ELF-1 (cell line): ENCODE data around the gene OR8S1.

ENCODE experiments used
- DNase-seq: peaks from one replicate; pipeline ENCODE4 v3.0.0-alpha.2; 2016; ENCODE audit warnings: low read depth, low spot score

OR8S1 gene

GRCh38 chr12:48553666-48554343 is 28.4 kb downstream of the OR8S1 start:
- DNase-seq, result peak; percentile 72

GRCh38 chr12:48556631-48557030 is 31.2 kb downstream of the OR8S1 start:
- peak; percentile 14 for DNase-seq

- no peak for DNase-seq
These were observed 32.5 kb downstream of the OR8S1 start for GRCh38 chr12:48557919-48558318.

- DNase-seq, result no peak
These were observed 42.3 kb downstream of the OR8S1 start for GRCh38 chr12:48567731-48568130.

GRCh38 chr12:48569946-48570345 is 44.5 kb downstream of the OR8S1 start, which contains the start of gene LALBA:
Gene LALBA (minus strand): TSS chr12:48570046. CDS start chr12:48570020, 26 bp downstream.
- DNase-seq, result no peak

GRCh38 chr12:48572326-48572725 is 46.9 kb downstream of the OR8S1 start:
- no peak for DNase-seq
